Activated naive CD4-positive, alpha-beta T cell (primary cell): Measurements from ENCODE around the gene MBL2.

ENCODE experiments used
- DNase-seq, 4 experiments: peaks; one replicate each; lab custom pipeline; 2025; lab: John Stamatoyannopoulos, UW

MBL2 gene

DNA sequence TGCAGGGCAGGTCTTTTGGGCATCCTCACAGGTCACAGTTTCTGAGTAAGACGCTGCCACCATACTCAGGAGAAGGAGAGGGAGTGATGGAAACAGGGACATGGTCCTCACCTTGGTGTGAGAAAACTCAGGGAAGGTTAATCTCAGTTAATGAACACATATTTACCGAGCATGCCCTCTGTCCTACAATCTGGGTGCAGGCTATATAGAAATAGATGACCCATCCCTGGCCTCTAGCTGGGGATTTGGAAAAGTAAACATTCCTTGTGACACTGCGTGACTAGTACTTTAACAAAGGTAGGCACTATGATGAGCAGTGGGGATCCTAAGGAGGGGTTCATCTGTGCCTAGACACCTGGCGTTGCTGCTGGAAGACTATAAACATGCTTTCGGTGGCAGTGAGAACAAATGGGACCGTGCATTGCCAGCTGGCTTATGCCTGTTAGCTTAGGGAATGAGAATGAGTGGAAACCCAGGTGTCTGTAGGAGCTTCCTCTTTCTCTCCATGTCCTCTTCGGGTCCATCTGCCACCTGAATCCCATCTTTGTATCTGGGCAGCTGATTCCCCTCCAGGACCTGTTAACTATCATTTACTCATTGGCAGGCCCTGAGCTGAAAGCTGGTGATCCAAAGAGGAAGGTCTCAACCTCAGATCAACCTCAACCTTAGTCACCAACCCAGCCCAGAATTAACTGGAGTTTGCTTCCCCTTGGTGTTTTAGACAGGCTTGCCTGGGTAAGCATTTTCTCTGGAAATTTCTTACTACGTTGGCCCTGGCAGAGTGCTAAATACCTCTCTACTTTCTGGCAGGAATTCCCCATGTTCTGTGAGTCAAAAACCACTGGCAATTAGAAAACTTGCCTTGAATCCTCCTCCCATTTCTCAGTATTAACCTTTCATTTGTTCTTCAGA is 794 bp downstream of the MBL2 start:
- DNase-seq: no peak

DNA sequence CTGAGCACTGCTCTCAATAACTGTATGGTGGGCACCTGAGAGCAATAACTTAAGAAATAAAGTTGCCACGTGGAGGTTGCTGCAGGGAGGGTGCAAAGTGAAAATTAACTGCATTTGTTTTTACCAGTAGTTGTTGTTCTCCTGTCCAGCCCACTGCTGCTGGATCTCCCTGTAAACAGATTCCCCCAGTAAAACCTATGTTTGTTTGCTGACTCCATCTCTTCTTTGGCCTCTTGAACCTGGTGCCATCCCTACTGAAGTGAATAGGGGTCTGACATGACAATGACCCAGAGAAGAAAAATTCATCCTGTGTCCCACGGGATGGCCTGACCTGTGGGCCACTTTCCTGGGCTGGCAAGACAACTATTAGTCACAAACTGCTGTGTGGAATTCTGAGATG is 1.7 kb downstream of the MBL2 start:
- no peak for DNase-seq

DNA sequence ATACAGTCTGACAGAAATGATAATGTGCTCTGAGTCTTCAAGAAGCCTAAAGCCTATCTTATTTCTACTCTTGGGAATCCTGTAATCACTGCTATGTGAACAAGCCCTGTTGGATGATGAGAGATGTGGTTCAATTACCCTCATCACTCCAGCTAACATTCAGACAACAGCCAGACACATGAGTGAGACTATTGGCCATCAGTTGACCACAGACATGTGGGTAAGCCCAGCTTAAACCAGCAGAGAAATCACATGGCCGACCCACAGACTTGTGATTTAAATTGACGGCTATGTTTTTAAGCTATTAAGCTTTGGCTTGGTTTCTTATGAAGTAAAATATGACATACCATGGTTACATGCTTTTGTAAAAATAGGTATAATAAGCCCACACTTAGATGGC is 2.6 kb downstream of the MBL2 start:
- no peak for DNase-seq

DNA sequence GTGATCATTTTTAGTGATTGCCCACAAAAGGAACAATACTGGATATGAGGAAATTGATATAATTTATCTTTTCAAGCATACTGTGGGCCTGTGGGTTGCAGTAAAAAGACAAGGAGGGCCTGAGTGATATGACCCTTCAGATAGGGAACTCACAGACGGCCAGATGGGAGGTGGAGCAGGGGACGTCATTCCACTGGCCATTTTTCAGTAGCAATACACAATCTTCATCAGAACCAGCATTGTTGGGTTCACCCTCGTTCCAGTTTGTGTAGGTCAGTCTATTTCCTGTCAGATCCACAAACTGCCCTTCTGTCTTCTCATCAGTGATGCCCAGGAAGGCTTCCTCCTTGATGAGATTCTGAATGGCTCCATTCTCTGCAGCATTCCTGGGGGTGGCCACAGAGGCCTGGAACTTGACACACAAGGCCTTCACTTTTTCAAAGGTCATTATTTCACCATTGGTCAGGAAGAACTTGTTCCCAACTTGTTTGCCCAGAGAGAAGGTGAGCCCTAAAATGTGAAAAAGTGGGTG is 4.5 kb downstream of the MBL2 start:
- DNase-seq: no peak

DNA sequence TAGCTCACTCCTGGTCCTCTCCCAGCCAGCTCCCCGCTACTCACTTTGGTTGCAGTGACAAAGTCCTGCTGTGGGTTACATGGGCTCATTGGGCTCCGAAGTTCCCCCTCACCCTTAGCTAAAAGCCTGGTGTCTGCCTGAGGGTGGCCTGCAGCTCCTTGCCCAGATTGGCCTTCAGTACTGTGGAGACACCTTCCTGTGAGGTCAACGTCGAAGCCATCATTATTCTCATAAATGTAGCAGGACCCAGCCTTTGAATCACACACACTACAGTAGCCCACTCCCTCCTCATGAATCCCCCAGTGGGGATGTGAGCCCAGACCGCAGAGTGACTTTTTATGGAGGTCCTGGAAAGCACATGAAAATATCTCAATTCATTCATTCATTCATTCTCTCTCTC is 10.5 kb downstream of the MBL2 start:
- DNase-seq: no peak

DNA sequence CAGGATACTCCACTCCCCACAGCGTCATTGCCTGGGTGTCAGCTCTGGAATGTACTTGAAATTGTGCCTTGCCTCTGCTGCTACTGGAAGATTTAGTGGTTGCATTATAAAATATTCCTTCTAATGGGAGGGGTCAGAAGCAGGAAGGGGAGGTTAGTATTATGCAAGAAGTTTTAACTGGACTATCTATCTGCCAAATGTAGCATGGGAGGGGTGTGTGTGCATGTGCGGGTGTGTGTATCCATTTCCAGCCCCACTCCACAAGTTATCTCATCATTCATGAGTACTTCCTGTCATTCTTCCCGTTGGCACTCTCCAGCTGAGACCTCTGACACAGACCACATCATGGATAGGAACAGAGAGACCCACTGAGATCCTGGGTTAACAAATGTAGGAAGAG is 13.4 kb downstream of the MBL2 start:
- DNase-seq: no peak

DNA sequence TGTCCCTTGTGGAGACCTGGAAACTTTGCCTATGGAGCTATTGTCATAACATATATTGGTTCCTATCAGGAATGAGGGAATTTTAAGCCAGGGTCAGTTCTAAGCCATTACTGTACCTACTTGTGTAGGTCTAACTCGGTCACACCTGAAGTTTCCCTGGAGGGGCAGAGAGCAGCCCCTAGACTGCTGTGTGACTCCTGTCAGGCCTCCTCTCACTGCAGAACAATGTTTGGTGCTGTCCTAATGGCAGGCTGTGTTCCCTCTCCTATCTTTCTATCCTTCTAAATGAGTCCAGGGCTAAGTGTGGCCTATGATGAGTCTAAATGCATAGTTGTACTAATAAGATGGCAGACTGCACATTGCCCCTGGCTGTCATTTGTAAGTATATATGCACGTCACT is 14.2 kb downstream of the MBL2 start:
- no peak for DNase-seq

DNA sequence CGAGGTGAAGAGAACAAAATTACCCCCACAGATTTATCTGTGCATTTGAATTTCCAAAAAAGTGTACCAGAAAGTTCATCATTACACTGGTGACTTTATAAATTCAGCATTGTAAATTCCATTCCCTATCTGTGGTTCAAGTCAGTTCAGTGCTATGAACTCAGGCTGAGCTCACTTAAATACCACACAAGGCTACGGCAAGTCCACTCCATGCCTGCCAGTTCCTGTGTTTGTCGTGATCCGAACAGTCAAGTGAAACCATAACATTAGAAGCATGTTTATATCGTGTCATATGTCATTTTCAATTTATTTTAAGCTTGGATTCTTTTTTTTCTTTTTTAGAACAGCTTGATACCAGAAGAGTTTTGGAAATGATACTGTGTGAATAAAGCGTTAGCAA is 14.8 kb downstream of the MBL2 start:
- no peak for DNase-seq

DNA sequence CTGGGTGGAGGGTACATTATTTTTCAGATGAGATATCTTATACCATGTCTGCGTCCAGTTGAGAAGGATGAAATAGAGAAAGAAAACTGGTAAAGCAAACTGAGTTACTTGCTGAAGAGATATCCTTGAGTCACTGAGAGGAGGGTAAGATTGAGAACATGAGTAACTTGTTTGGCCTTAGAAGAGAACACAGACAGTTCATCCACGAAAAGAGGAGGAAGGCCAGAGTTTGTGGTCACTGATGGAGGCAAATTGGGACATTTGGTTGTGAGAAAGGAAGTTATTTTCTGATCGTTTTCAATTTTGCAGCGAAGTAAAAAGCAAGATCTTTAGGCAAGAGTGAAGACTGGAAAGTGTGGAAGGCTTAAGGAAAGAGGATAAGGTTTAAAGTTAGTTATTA is 15.6 kb downstream of the MBL2 start:
- DNase-seq: no peak

DNA sequence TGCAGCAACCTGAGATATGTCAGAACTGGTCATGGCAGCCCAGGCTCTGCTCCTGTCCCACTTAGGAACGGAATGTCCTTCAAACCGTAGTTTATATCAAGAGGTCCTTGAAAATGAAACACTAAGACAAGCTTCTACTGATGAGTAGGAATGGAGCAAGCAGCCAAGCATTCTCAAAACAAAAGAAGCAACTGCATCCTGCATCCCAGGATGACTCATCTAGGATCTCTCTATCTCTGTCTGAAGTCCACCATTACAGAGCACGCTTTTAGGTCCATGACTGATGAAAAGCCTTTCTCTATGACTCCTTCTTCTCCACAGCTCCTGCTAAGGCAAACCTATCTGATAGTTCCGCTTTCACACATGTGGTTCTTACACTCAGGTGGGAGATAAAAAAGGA is 16.3 kb downstream of the MBL2 start:
- no peak for DNase-seq

DNA sequence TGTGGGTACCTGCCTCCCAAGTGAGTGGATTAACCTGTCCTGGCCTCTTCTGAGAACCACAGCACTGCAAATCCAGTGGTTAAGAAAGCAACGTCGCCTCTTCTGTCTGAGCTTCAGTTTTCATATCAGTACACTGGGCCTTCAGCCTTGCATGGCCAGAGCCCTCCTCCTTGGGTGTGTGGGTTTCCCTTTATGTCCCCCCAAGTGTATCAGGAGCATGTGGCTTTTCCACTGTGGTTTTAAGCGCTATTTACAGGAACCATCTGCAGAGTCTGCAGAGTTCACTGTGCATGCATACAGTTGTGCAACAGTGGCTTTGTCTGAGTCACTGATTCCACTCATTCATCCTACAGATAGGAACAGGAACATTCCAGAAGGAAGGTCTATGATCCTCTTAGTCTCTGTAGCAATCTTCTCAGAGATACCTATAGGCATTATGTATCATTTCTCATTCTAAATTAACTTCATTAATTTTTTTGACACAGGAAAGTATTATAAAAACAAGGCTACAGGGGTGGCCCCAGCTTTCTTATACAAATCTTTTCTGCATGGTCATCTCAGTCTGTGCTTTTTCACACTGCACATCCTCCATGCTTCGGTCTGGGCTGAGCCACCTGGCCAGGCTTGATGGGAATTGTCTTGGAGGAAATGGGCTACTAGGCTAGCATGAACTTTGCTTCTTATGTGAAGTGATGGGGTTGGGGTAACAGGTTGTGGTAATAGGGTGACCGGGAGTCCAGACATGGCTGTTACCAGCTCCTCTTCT is 17.1 kb downstream of the MBL2 start:
- DNase-seq: no peak

DNA sequence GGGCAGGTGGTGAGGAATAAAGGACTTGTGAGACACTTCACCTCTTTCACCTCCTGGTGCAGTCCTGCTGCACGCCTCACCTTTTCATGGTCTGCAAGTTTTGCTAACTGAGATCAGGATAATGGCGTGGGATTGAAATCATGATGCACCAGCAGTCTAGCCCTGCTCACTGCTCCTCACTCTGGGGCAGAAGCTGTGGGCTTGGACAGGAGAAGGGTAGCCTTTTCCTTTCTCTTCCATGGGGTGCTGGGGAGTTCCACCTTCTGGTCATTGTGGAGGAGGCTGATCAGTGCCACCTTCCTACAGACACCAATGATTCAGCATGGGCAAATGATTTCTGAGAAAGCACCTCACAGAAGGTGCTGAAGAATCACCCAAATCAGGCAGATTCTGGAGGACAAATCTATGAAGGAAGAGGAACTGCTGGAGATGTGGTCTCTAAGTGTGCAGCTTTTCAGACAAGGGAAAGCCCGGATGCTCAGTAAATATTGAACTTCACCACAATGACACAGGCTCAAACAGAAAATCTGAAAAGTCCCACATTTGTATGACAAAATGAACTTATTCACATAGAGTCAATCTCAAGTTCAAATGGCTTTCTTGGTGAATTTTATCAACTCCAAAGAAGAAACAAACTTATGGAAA is 19.7 kb downstream of the MBL2 start:
- DNase-seq: no peak

DNA sequence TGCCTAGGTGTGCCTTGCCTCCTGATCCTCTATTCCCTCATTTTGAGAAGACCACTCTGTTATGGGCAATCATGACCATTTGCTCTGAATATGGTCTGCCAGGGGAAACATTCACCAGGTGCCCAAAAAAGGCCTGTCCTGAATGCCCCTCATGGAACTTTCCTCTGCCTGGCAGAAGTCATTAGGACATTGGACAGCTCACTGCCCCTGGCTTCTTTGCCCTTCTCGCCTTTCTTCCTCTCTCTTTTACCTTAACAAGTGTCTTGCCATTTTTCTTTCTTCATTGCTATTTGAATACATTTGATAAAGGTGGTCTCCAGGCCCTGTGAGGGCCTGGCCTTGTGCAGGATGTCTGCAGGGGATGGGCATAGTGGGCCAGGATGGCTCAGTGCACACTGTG is 20.3 kb downstream of the MBL2 start:
- DNase-seq: no peak

DNA sequence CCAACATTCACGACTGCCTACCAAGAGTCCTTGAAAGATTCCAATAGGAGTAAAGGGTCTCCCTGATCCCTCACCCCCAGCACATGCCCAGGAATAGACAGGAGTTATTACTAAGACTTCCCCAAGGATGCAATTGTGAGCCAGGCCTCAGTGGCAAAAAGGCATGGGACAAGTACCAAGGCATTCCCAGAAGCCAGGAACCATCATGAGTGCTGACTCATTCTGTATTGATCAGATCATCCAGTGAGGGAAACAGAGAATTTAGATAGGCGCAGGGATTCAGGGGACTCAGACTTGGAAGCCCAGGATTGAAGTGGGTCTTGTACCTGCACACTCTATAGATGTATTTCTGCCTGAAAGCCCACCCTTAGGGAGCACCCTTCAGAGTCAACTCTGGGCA is 21.2 kb downstream of the MBL2 start:
- DNase-seq: no peak

DNA sequence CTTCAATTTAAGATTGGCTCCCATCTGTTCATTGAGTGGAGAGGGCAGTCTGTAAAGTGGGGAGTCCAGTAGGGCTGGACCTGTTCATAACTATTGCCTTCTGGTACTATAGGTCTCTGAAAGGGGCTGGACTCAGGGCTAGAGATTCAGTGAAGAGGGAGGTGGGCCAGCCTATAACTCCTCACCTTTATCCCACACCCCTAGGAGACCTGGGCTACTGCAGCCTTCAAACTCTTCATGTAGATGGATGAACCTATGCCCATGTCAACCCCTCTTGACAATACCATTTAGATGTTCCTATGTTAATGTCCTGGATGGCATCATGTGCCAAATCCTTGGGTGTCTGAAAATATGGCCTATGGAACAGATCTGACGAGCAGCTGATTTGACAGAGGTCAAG is 22.0 kb downstream of the MBL2 start:
- no peak for DNase-seq

DNA sequence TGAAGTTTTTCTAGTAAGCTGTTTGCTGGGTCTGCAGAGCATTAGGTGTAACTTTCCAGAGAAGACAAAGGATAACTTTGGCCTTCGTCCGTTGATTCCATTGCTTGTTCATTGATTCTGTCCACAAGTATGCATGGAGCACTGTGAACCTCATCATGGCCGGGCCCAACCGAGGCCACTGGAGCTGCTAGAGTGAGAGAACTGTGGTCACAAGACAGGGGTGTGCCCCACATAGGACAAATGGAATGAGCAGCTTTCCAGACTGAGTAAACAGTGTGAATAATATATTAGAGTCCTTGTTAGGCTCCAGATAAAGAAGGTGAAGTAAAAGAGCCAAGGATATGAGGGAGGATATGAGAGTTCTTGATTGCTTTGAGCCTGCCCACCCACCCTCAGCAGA is 24.9 kb downstream of the MBL2 start:
- no peak for DNase-seq

DNA sequence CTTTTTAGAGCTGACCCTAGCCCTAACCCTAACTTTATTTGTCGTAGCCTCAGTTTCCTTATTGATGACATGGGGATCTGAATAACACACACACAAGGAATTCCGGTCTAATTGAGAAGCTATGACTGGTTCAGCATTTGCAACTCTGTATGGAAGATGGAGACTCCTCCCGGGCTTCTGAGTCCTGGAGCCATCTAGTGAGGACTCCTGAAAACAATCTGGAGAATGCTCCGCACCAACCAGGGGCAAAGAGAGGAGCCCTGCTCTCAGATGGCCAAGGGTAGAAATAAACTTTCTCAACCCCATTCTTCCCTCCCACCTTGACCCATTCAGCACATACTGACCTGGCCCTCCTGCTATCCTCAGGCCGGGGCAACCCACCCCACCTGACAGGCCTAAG is 26.4 kb downstream of the MBL2 start:
- DNase-seq: no peak

DNA sequence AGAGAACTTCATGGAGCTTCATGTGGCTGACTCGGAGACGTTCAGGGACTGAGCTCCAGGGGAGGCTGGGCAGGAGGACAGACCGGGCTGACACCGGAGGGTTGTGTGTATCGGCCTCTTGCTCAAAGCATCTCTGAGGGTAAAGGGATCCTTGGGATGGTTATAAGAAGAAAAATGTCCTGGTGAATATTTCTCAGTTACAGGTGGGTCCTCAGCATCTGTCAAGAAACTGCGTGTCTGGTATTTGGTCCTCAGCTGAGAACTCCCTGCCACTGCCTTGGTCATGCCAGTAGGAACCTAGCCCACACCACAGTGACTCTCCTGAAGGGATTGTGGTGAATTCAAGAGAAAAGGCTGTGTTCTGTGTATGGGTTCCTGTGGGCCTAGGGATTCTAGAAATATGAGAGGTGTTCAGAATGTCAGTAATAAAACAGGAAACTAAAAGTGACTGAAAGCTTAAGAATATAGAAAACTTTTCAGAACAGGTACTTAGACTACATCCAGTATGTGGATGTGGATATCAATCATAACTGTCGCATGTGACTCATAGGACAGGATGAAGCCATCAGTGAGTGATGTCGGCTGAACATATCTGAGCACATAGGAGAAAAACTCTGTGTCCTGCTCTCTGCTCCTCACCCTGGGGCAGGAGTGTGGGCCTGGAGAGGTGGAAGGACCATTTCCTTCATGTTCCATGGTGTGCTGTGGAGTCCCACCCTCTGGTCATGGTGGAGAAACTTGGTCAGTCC is 28.4 kb downstream of the MBL2 start:
- DNase-seq: no peak

DNA sequence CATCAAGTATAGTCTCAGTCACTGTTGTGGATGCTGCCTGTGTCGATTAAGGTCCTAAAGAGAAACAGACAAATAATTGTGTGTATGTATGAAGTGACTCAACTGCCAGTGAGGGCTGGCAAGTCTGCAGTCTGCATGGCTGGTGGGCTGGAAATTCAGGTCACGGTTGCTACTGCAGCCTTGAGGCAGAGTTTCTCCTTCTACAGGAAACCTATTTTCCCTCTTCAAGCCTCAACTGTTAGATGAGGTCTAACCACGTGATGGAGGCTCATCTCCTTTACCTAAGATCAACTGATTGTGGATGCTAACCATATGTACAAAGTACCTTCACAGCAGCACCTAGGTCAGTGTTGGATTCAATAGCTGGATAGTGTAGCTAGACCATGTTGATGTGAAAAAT is 29.9 kb downstream of the MBL2 start:
- no peak for DNase-seq

DNA sequence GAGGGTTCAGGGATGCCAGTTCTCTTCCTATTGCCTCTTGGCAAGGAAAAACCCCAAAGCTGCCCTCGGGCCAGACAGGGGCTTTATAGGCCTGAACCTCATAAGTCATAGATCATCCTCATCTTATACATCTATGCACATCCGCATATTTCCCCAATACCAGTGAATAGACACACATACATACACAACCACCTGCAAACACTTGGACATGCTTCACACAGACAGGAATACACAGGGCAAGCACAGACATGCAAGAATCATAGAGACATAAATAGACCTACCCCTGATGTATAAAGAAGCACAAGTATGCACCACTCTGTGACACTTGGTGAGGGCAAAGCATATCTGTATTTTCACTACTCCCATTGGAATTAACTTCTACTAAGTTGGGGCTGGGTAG is 30.7 kb downstream of the MBL2 start:
- DNase-seq: no peak

DNA sequence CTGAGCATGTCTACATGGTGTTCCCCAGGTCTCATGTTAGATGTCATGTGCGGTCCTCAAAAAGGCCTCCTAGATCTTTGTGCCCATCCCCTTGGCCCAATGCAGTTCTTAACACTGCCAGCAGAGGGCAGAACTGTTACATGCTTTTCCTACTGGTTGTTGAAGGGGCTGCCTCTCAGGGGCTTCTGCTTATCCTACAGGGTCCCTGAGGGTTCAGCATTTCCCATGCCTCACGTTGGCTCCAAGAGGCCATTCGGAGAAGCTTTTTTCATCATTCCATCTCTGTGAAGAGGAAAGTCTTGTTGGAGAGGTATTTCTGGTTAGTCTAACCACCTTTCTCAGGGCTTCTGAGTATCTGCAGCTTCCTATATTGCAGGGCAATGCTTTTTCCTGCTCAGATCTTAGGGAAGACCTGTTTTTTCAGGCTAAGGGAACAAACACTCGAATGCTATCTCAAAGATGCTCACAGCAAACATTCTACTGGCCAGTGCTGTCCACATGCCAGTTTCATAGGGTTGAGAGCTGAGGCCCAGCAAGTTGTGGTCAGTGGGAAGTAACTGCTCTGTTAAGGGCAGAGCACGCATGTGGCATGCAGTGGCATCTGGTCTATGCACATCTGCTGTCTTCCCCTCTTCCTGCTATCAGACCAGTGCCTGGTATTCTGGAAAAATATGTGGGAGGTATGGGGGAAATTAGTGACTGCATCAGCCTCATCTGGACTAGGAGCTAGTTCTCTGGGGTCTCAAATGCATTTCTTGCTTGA is 31.5 kb downstream of the MBL2 start:
- no peak for DNase-seq
